IPS-15b (cell line): ENCODE results near the gene ANKRD35.
A peak's percentile ranks its signal among the peaks of the same experiment; 100 is the strongest.
"Not testable (repeated sequence)": the region's sequence is repeated elsewhere in the genome, so short reads cannot be mapped to it uniquely, and the experiment has no call there.

Experiments used
- H3K27me3 ChIP-seq: one replicate; pipeline ENCODE4 v1.6.1; 2013; ENCODE audit warnings: low read length; ENCODE audit not compliant: control insufficient read depth, insufficient read depth
- H3K36me3 ChIP-seq: one replicate; pipeline ENCODE4 v1.6.1; 2013; ENCODE audit warnings: low read length; ENCODE audit not compliant: control insufficient read depth, insufficient read depth
- H3K4me1 ChIP-seq: one replicate; pipeline ENCODE4 v1.6.1; 2013; ENCODE audit warnings: mild to moderate bottlenecking, low read length; ENCODE audit not compliant: control insufficient read depth, insufficient read depth
- H3K4me3 ChIP-seq: one replicate; pipeline ENCODE4 v1.5.1; 2013; ENCODE audit warnings: low read depth, low read length
- H3K9ac ChIP-seq: one replicate; pipeline ENCODE4 v1.6.1; 2013; ENCODE audit warnings: low read depth, mild to moderate bottlenecking, low read length
- H3K9me3 ChIP-seq: one replicate; pipeline ENCODE4 v1.6.1; 2013; ENCODE audit warnings: mild to moderate bottlenecking, low read length; ENCODE audit not compliant: control insufficient read depth, insufficient read depth

The ANKRD35 gene

DNA sequence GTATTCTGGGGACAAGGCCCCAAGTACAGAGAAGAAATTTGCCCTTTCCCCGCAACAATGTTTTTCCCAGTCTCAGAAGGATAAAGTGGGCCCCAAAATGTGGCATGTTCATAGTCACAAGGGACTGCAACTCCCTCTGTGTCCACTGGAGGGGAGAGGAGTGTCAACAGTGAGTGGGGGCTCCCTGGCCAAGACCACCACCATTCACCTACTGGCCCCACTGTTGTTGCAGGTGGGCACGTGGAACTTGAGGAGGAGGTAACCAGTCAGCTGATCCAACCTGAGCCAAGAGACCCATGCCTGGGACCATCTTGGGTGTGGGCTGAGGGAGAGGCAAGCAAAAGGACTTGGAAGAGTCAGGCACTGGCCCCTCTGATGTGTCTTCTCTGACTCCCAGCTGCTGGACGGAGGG, 39.5 kb downstream of the ANKRD35 start:
- Histone ChIP-seq H3K9ac (no peak overlapping the region), H3K9me3 (no peaks in the 10 kb centered on the region), H3K36me3 (peaks cover 21% of the 10 kb centered on the region), H3K27me3 (no peaks in the 10 kb centered on the region), H3K4me3 (peak overlapping the region; percentile 61), H3K4me1 (no peaks in the 10 kb centered on the region)

GRCh38 chr1:145845514-145846161, 40.0 kb downstream of the ANKRD35 start, which contains the start of gene NUDT17:
TSS of gene NUDT17 (plus strand) at chr1:145845630. CDS start at chr1:145845641, 11 bp downstream.
- Histone ChIP-seq H3K36me3 (peaks cover 20% of the 10 kb centered on the region), H3K4me3 (peak within 1 kb of the TSS; percentile 61)

GRCh38 chr1:145845144-145845513, 40.5 kb downstream of the ANKRD35 start:
- peak overlapping the region; percentile 61 for H3K4me3 ChIP-seq
- no peaks in the 10 kb centered on the region for H3K27me3 ChIP-seq
- no peaks in the 10 kb centered on the region for H3K4me1 ChIP-seq
- no peaks in the 10 kb centered on the region for H3K9me3 ChIP-seq
- peaks cover 15% of the 10 kb centered on the region for H3K36me3 ChIP-seq
- H3K9ac ChIP-seq: no peak overlapping the region

More at GRCh38 chr1:145845514-145846161, 40.0 kb downstream of the ANKRD35 start, which contains the start of gene NUDT17:
- H3K9ac ChIP-seq: peak within 1 kb of the TSS; percentile 77
- no peaks in the 10 kb centered on the region for H3K4me1 ChIP-seq
- H3K27me3 ChIP-seq: no peaks in the 10 kb centered on the region
- no peaks in the 10 kb centered on the region for H3K9me3 ChIP-seq

DNA sequence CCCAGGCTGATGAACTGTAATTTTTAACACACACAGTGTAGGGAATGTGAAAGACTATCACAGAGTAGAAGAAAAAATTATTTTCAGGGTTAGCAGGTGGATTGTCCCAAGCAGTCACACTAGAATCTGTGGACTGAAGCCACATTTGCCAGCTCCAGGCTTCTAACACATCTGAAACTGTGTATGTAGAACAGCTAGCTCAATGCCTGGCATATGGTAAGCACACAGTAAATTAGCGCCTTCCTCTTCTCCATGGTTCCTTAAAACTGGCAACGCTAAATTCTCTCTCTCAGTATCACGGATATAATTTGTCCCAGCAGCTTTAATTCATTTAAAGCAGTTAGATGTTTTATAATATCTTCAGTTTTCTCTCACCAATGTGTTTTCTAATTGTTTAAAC, 42.6 kb downstream of the ANKRD35 start:
- no peak overlapping the region for H3K9ac ChIP-seq
- H3K4me3 ChIP-seq: no peak overlapping the region
- H3K9me3 ChIP-seq: no peaks in the 10 kb centered on the region
- peaks cover 12% of the 10 kb centered on the region for H3K36me3 ChIP-seq
- H3K4me1 ChIP-seq: no peaks in the 10 kb centered on the region
- H3K27me3 ChIP-seq: no peaks in the 10 kb centered on the region

DNA sequence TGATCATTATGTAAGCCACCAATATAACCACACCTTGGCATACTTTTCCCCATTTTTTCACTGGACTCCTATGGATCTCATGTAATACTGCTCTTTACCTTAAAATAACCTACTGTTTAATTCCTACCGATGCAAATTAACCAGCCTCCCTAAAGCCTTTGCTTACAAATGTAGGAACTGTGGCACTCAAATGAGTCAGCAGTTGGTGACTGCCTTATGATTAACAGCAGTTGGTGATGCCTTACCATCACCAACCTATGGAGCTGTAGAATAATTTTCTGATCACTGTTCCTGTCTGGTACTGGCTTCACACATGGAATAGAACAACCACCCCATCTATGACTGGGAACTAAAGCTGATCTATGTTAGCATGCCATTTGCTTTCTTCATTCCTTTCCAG, 48.0 kb downstream of the ANKRD35 start:
- Histone ChIP-seq H3K9me3 (no peaks in the 10 kb centered on the region), H3K9ac (no peak overlapping the region), H3K4me3 (no peak overlapping the region), H3K27me3 (no peaks in the 10 kb centered on the region), H3K36me3 (peaks cover 20% of the 10 kb centered on the region), H3K4me1 (no peaks in the 10 kb centered on the region)

DNA sequence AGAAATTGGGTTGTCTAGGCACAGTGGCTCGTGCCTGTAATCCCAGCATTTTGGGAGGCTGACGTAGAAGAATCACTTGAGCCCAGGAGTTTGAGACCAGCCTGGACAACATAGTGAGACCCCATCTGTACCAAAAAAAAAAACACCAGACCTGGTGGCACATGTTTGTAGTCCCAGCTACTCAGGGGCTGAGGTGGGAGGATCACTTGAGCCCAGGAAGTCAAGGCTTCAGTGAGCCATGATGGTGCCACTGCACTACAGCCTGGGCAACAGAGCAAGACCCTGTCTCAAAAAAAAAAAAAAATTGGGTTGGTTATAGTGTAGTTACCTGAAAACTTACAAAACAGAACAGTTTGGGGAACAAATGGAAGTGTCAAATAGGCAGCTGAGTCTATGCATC, 54.9 kb downstream of the ANKRD35 start:
- not testable (repeated sequence) for H3K9ac ChIP-seq, H3K4me1 ChIP-seq, H3K27me3 ChIP-seq, H3K9me3 ChIP-seq, H3K4me3 ChIP-seq
- peaks cover 22% of the 10 kb centered on the region for H3K36me3 ChIP-seq

GRCh38 chr1:145828367-145829026, 57.2 kb downstream of the ANKRD35 start:
- H3K36me3 ChIP-seq: peaks cover 18% of the 10 kb centered on the region

GRCh38 chr1:145827966-145828365, 57.7 kb downstream of the ANKRD35 start:
- Histone ChIP-seq H3K27me3 (no peaks in the 10 kb centered on the region), H3K9ac (no peak overlapping the region), H3K9me3 (no peaks in the 10 kb centered on the region), H3K36me3 (peaks cover 18% of the 10 kb centered on the region), H3K4me3 (no peak overlapping the region), H3K4me1 (no peaks in the 10 kb centered on the region)

More at GRCh38 chr1:145828367-145829026, 57.2 kb downstream of the ANKRD35 start:
- H3K9me3 ChIP-seq: no peaks in the 10 kb centered on the region
- no peaks in the 10 kb centered on the region for H3K4me1 ChIP-seq
- no peak overlapping the region for H3K4me3 ChIP-seq
- H3K27me3 ChIP-seq: no peaks in the 10 kb centered on the region
- H3K9ac ChIP-seq: no peak overlapping the region

GRCh38 chr1:145826030-145826429, 59.6 kb downstream of the ANKRD35 start:
- Histone ChIP-seq H3K9ac (no peak overlapping the region), H3K9me3 (no peaks in the 10 kb centered on the region), H3K4me3 (no peak overlapping the region), H3K27me3 (no peaks in the 10 kb centered on the region), H3K4me1 (no peaks in the 10 kb centered on the region), H3K36me3 (peaks cover 18% of the 10 kb centered on the region)

DNA sequence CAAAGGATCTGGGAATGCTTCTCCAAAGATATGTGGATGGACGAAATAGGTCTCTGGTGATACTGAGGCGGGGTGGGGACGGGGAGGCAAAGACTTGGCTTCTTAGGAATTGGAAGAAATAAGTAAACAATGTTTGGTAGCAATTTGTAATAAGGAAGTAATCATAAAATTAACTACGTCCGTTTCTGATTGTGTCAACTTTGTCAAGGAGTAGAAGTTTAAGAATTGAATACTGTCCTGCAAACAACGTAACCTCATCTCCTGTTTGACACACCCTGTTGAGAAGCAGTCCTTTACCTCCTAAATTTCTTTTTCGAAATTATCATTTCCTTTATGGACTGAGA, 61.2 kb downstream of the ANKRD35 start:
- H3K4me1 ChIP-seq: no peaks in the 10 kb centered on the region
- peak overlapping the region; percentile 99 for H3K4me3 ChIP-seq
- peaks cover 18% of the 10 kb centered on the region for H3K36me3 ChIP-seq
- H3K9ac ChIP-seq: peak overlapping the region; percentile 97
- H3K27me3 ChIP-seq: no peaks in the 10 kb centered on the region
- H3K9me3 ChIP-seq: no peaks in the 10 kb centered on the region

DNA sequence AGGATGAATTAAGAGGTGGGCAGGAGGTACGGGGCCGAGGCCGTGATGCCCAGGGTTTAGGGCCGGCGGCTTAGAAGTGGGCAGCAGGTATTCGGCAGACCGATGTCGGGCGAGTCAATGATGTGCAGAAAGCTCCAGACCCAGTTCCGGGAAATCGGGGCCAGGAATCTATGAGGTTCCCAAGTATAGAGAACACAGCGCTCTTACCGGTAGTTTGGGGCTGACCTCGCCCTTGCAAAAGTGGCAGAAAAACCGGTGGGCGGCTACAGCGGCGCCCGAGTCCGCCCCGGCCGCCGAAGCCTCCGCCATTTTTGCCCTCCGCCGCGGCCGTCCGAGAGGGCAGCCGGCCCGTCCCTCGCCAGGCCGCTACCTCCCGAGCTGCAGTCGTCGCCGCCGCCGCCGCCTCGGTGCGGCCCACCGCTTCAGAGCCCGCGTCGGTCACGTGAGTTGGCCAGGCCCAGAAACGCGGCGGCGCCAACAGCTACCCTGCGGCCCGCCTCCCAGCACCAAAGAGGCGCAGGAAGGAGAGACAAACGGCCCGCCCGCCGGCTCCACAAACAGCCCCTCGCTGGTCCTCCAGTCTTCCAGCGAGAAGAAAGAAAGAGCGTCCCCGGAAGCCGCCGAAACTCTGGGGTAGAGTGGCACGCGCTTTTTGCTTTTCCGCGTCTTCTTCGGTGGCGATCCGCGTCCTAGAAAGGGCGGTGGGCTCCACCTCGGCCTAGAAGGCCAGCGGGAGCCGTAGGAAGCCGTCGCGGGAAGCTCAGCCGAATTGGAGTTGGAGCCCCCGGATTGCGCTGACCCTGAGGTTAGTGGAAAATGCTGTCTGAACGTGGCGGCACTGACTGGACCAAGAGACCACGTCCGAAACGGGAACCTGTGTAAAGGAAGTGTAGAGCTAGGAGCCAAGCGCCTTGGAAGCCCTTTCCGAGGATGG, 61.8 kb downstream of the ANKRD35 start, which contains the start of the genes POLR3C and RNF115:
Gene POLR3C (plus strand): TSS at position 636 of the 934 bp plus-strand sequence. CDS start 1,577 bp downstream, outside the sequence.
Gene RNF115 (minus strand): TSS at position 531 of the 934 bp plus-strand sequence. CDS start 222 bp downstream, at position 309.
- H3K9me3 ChIP-seq: no peaks in the 10 kb centered on the region
- H3K36me3 ChIP-seq: peaks cover 18% of the 10 kb centered on the region
- H3K27me3 ChIP-seq: no peaks in the 10 kb centered on the region

More for the DNA sequence above, 61.8 kb downstream of the ANKRD35 start, which contains the start of the genes POLR3C and RNF115:
- H3K4me3 ChIP-seq: peak within 1 kb of the TSS; percentile 99
- peak within 1 kb of the TSS; percentile 97 for H3K9ac ChIP-seq
- no peaks in the 10 kb centered on the region for H3K4me1 ChIP-seq
